Activated CD4-positive, alpha-beta T cell treated with anti-CD3 and anti-CD28 coated beads, Interleukin-2, amount 50 U/mL, for 4 hours (primary cell): Measurements from ENCODE around the gene AMMECR1.

ENCODE experiments used
- DNase-seq, 2 experiments: peaks; one replicate each; pipeline ENCODE4 v3.0.0-alpha.2; 2020

AMMECR1 gene

DNA sequence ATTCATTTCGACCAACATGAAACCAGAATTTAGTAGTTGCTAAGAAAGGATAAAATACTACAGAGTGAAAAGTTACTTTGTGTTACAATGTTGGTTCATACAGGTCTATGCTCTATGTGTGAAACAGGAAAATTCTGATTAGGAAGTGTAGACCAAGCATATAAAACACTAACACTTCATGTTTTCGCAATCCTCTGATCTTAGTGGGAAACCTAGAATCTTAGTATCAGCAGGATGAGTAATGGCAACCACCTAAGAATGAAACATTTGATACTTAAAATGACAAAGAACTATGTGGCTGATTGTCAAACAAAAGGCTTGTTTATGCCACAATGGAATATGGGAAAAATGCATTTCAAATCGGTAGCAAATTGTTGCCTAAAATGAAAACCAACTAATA, 116.1 kb downstream of the AMMECR1 start:
- no peak for DNase-seq

DNA sequence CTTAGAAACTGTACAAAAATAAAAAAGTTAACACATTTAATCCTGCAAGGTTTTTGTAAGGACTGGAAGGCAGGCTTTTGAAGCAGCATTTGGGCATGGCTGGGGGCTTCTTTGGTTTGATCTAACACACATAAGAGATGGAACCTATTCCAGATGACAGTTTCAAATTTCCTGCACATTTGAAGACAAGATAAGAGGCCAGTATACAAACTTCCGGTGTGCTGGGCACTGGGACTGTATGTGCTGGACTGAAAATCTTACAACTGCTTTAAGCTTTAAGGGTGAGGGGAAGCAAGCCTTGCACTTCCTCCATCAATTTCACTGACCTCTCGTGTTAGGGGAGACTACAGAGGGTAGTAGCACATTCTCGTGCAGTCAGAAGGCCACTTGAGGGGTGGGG, 122.9 kb downstream of the AMMECR1 start:
- DNase-seq = no peak

DNA sequence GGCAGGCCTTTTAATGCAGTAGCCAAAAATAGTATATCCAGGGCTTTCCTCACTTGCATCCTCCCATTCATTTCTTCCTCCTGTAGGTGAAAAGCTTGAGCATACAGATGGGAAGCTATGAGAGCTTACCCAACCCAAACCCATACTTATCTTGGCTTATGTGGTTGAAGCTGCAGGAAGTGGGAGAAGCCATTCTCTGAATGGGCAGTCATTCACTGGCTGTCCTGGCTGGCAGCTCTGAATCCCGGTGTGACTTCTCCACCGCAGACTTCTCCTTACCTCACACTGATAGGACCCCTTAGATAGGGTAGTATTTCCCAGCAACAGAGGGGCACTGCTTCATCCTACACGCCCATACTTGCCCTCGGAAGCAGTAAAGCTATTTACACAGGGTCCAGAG, 125.4 kb downstream of the AMMECR1 start:
- DNase-seq = no peak

DNA sequence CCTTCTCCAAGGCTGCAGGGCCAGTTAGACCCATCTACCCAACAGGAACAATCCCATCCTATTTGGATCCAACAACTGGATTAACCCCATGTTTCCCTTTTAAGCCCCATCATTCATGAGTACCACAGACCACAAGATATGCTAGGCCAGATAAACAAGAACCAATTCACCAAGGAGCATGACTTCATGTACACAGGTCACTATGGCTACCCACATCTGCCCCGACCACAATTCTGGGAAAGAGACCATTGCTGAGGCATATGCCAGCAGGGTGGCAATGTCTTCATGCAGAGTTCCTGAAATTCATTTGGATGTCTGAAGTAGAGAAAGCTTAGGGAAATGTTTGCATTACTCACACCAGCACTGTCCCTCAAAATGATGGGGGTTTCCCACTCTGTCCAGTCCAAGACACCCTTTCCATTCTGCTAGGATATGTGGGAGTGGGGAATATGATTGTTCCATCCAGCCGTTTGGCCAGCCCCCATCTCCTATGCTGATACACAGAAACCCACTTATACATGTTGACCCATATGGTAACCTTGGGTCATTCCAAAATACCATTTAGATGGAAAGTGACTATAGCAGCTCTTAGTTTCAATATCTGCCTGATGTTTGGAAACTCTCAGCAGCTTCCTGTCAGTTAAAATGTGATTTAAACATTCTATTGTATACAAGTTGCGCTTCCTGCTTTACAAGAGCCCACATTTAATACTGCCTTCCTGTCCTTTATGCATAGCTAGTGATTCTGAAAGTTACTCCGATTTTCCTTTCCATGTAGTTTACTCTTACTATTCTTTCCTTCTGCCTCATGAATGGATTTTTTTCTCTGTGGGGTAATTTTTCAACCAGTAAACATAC, 129.0 kb downstream of the AMMECR1 start:
- DNase-seq = no peak

DNA sequence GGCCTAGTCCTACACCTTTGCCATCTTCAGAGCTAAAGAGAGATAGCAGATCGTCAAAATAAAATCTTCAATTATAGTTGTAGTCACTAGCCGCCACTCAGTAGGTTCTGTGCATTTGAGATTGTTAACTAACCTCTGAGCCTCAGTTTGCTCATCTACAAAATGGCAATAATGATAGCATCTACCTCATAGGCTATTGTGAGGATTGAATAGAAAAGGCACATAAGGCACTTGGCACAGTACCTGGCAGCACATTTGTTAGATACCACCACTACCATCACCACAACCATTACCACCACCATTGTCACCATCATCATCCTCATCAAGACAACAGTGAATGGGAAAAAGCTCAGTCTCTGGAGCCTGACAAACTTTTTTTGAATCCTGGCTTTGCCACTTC, 134.6 kb downstream of the AMMECR1 start:
- DNase-seq = no peak

DNA sequence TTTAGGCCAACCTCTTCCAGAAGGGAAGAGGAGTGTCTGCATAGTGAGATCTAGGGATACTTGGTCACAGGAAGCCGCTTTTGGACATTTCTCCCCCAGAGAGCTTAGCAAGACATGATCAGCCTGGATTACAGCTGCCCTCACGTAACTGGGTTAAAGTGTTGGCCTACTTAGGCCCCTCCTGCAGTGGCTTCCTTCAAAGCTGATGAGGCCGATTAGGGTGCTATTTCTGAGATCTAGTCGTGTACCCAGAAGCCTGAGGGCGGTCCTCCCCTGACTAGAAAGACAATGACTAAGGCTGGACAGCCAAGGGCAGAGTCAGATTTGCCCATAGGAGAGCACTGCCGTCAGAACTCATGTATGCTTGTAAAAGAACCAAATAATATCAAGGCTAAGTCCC, 135.0 kb downstream of the AMMECR1 start:
- no peak for DNase-seq

DNA sequence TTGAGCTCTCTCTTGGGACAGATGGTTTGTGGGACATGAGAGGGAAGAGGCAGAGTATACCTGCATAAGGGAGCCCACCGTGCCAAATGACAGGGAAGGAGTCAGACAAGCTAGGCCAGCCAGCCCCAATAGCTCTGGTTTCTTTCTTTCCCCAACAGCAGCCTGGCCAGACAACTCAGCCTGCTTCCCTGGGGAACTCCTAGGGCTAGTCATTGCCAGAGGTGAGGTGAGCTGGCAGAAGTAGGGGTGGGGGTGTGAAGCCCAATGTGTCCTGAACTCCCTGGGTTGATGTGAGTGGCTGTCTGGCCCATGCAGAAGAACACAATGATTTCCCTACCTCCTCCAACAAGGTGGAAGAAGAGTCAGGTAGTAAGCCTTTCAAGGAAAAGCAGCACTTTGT, 135.5 kb downstream of the AMMECR1 start:
- no peak for DNase-seq

DNA sequence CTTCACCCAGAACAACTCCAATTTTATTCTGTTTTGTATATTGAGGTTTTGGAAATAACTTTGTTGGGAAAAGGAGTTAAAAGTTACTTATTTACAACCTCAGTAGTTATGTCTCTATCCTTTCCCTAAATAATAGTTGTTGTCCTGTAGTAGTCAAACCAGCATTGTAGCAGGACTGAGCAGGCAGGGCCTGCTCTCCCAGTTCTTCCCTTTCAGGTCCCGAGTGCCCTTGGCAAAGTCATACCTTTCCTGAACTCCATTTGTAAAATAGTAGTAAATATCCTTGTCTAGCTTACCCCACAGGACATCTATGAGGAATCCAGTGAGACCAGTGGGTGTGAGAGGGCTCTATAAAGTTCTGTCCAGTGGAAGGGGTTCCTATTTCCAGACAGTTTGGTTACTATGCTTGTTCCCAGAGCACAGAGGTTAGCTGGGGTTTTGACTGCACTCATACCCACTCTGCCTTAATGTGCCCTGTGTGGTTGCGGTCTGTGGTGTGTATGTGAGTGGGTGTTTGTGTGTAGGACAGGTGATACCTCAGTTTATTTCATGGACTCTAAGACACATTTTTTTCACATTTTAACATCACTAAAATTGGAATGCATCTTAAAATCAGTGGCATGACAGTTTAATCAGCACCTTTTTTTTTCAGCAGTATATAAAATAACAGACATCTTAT, 136.3 kb downstream of the AMMECR1 start:
- no peak for DNase-seq

DNA sequence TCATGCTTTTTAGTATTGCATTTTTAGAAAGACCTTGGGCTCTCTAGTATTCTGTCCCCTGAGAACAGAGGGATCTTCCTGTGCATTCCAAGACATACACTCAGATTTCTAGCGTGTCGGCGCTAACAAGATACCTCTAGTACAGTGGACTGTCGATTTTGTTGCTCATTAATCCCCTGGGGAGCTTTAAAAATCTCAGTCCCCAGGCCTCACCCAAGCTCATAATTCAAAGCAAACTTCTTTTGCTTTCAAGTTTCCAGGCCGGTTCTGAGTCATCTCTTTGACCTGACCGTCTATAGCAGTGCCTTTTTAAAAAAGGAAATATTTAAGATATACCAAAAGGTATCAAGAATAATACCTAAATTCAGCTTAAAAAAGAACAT, 137.0 kb downstream of the AMMECR1 start:
- no peak for DNase-seq

DNA sequence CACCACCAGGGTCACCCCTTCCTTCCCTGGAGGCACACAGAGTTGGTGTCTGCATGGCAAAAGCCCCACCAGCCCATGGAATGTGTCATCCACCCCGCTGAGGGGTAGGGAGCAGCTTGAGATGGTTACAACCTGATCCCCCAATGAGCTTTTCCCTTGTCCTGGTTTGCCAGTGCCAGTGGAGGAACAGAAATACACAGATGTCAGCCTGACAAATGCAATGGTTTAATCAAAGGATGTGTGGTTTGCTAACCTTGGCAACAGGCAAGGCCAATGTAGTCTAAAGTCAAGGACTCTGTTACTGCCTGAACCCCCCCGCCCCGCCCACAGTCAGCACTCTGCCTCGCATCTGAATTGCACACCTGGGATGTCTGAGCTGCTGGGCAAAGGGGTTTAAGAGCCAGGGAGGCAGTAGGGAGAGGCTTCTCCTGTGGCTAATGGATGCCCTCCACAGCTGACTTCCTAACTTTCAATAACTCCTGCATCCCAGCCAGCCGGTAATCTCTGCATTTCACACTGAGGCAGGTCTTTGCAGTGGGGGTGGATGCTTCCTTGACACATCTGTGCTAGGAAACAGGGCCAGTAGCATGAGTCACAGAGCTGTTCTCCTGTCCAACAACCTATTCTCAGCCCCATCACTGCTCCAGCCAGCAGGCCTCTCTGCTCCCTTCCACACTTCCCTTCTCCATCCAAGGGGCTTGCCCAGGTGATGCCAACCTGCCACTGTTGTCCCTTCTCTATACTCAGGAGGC, 137.5 kb downstream of the AMMECR1 start:
- no peak for DNase-seq

DNA sequence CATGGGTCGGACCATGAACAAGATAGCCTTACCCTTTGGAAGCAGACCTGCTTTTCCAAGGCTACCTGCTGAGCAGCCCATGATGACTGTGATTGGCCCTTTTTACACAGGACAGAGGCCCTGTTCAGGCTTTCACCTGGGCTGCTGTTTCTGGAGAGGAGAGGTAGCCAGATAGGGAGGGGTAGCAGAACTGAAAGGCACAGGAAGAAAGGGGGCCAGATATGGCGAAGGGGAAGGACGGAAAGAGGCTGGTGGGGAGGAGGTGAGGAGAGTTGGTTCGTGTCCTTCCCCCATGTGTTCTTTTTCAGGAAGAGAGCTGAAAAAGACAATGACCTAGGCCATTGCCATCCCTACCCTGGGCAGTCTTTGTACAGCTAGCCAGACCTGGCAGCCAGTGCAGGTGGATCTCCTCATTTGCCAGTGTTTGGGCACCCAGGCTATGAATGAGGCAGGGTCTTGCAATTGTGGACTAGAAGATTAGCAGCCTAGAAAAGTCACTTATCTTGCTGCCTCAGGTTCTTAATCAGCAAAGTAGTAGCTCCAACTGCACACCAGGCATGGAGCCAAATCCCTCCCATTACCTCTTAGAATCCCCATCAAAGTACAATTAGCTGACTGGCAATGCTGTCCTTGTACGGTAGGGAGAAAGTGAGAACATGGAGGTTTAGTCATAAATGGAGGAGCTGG, 139.6 kb downstream of the AMMECR1 start:
- DNase-seq = no peak

DNA sequence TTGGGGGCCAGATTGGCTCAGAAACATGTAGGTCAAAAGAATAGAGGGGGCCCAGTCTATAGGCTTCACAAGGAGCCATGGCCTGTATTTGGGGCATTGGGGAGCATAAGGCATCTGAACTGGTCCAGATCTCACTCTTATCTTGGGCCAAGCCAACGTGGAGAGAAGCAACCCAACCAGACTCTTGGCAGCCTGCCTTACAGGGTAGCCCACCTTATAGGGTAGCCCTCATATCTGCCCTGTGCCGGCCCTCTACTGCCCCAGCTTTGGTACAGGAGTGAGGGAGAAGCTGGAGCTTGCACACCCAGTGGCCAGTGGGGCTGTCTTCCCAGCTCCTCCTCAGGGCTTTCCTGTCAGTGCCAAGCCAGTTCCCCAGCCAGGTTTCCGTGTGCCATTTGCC, 142.2 kb downstream of the AMMECR1 start:
- DNase-seq = no peak

DNA sequence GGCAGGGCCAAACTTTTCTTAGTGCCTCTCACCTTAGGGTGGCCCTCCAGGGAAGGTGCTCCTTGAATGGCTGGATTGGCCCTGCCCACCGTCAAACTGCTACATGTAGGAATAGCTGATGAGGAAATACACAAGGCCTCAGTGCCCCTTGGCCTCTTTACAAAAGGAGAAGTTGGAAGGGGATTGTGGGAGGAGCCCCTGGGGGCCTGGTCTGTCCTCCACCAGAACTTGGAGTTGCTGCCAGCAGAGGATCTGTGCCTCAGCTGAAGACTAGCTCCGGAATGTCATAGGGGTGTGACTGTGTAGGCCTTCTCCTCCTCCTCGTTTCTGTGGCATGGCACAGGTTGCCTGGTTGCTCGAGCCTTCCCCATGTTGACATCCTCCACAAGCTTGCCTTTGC, 142.7 kb downstream of the AMMECR1 start:
- DNase-seq = no peak

DNA sequence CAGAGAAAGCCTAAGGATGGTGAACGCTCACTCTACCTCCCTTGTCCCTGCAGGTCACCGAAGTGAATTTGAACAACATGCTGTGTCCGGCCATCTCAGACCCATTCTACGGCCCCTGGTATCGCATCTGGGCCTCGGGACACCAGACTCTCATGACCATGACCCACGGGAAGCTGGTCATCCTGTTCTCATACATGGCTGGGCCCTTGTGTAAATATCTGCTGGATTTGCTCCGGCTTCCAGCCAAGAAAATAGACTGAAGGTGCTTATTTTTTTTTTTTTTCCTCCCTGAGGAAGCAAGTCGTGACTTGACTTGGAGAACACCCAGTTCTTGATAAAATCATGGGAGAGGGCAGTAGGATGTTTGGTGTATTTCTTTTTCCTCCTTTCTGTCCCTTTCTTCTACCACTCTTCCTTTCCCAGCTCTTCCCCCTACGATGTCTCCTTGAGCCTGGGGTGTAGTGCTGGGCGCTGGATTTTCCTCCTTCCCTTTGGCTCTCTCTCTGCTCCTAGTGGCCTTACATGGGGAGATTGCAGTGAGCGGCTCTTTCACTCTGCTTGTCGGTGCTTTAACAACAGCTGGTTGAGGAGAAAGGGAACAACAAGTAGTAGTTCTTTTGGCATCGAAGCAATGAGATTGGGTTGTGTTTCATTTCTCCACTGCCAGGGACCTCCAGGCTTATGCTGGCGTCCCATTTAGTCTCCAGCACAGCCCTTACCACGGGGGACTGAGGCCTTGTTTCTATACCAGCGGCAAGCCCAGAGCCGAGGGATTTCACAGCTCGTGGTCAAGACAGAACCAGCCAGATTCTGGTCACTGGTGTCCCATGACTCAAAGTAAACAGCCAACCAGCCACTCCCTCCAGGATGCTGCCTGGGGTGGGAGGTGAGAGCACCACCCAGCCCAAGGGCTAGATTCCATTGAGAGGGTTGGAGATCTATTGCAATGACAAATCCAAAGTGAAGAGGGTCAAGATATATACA, 144.4 kb downstream of the AMMECR1 start:
- no peak for DNase-seq

DNA sequence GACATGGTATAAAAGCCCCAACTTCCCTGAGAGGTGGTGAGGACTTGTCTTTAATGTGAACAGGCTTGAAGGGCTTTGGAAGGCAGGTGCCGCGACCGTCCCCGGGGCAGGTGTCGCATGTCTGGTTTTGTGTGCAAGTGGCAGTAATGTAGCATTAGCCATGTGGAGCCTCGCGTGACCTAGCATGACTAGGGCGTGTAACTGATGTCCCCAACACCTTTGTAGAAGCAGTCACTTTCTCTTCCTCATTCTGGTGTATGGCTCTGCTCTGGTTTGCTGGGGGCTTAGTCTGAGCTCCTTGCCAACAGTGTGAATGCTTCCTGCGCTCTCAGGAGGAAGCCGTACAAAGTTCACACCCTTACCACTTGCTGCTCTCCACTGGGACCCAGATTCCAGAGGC, 145.7 kb downstream of the AMMECR1 start:
- DNase-seq = no peak

DNA sequence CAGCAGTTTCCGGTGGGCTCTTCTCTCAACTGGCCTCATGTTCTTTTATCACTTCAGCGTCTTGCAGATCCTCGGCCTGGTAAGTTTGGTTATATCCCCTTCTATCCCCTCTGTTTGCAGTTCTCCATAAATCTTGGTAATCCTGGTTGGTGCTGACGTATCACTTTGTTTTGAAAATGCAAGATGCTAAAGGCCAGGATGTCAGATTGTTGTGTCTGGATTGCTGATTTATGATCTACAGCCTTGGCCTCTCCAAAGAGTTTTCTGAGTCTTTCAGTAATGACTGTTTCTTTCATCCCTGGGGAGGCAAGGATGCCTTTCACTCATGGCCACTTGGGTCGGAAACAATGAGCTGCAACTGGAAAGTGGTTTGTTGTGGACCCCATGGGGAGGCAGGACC, 146.4 kb downstream of the AMMECR1 start:
- no peak for DNase-seq

DNA sequence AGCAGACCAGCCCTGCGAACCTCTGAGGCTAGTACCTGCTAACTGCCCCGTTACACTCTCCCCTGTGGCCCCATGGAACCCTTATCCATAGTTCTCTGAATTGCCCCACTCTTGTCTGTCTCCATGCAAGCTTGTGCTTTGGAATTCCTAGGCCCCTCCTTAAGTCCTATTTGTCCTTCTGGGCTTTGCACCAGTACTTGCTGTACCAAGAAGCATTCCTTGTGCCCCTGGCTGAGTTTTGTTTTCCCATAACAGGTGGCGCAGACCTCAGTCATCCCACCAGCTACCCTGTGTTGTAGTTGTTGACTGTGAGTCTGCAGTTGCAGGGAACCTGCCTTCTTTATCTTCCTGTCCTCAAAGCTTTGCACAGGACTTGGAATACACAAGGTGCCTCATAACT, 147.9 kb downstream of the AMMECR1 start:
- no peak for DNase-seq

DNA sequence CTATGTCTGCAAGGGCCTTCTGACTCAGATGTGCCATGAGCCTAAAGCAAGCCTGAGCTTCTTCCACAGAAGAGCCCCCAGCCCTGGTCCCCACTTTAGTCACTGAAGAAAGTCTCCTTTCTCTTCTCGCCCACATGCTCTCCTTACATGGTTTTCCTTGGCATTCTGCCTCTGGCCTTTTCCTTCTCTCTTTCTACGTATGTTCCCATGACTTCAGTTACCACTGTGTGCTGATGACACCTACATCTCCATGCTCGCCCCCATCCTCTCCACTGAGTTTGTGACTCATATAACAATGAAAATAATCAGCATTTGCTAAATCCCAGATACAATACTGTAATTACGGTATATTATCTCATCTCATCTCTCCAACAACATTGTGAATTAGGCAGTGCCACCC, 149.3 kb downstream of the AMMECR1 start:
- no peak for DNase-seq

DNA sequence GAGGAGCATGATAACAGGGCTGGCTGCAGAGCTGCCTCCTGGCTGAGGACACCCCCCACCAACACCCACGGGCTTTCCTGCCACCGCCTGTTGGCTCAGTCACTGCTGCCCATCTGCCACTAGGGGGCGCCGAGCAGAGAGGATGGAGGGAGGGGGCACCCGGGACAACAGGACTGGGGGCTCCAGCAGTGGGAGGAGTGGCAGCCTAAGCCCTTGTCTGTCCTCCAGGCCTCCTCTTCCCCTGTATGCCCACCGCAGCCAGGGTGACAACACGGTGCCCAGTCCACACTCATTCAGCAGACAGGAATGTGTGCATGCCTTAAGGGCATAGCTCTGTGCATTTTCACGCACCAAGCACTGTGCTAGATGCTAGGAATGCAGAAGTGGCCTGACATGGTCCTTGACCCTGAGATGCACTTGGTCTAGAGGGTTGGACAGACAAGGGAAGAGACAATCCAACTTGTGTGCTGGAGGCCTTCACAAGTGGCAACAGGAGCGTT, 149.9 kb downstream of the AMMECR1 start:
- peak; percentile 16 to 41 for DNase-seq

DNA sequence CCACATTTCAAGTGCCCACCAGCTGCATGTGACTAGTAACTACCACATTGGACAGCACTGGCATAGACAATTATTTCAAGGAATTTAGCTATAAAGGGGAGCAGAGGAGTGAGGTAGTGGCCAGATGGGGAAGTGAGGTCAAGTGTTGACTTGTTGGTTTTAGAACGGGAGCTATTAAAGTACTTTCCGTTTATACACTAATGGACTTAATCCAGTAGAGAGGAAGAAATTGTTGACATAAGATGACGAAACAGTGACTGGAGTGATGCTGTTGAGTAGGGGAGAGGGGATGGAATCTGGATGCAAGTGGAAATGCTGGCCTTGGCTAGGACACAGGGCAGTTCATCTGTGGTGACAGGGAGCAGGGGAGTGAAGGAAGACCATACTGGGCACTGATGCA, 154.4 kb downstream of the AMMECR1 start:
- no peak for DNase-seq

DNA sequence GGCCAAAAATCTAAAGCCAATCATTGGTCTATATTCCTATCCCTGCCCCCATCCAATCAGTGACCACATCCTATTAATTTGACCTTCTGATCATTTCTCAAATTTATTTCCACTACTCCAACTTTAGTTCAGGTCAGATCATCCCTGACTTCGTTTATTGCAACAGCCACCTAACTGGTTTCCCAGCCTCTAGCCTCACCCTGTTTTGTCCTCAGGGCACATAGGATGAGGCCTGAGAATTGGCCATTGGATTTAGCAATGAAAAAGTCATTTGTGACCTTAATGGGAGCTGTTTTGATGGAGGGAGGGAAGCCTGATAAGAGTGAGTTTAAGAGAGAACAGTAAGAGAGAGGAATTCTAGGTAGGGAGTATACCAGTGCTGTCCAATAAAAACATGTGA, 155.0 kb downstream of the AMMECR1 start:
- no peak for DNase-seq

DNA sequence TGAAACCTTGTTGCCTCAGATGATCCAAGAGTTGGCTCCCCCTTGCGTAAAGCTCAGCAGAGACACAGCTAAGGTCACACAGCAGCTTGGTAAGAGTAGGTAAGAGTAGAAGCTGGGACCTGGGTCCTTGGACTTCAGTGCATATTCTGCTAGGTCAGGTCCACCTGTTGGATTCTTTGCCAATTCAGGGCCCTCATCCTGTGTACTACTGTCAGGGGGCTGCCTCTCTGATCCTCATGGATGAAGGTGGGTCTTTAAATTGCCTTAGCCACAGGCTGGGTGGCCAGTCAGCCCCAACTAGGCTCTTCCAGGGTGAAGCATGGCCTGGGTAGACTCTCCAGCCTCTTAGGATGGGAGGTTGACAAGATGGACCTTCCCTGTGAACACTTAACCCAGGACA, 155.8 kb downstream of the AMMECR1 start:
- DNase-seq = no peak
